GM19452 (cell line): Measurements from ENCODE around the gene DMBT1.

Source experiments
- ATAC-seq: cut with Tn5 transposase; IDR thresholded peaks from one replicate; pipeline ENCODE4 v1.9.1; 2021; ENCODE audit not compliant: unreplicated experiment

DMBT1 gene

GRCh38 chr10:122548407-122549085 is 12.0 kb upstream of the DMBT1 start:
- no peak for ATAC-seq

- no peak for ATAC-seq
Measured at GRCh38 chr10:122549636-122550035, 10.9 kb upstream of the DMBT1 start.

GRCh38 chr10:122550427-122550826 is 10.1 kb upstream of the DMBT1 start:
- no peak for ATAC-seq

- no peak for ATAC-seq
Measured at GRCh38 chr10:122550983-122551382, 9.6 kb upstream of the DMBT1 start.

GRCh38 chr10:122551450-122551849 is 9.1 kb upstream of the DMBT1 start:
- no peak for ATAC-seq

- ATAC-seq = no peak
Measured at GRCh38 chr10:122553341-122553740, 7.2 kb upstream of the DMBT1 start.

- no peak for ATAC-seq
Measured at GRCh38 chr10:122554131-122555036, 6.2 kb upstream of the DMBT1 start.

GRCh38 chr10:122555442-122555841 is 5.1 kb upstream of the DMBT1 start:
- ATAC-seq = no peak

- no peak for ATAC-seq
Measured at GRCh38 chr10:122557516-122557915, 3.0 kb upstream of the DMBT1 start.

GRCh38 chr10:122558452-122558851 is 2.1 kb upstream of the DMBT1 start:
- ATAC-seq = no peak

- no peak for ATAC-seq
Measured at GRCh38 chr10:122559228-122559627, 1.3 kb upstream of the DMBT1 start.

GRCh38 chr10:122561212-122561611 is 658 bp downstream of the DMBT1 start:
- no peak for ATAC-seq

GRCh38 chr10:122561792-122562191 is 1.2 kb downstream of the DMBT1 start:
- no peak for ATAC-seq

GRCh38 chr10:122564980-122565379 is 4.4 kb downstream of the DMBT1 start:
- no peak for ATAC-seq

GRCh38 chr10:122565766-122566206 is 5.2 kb downstream of the DMBT1 start:
- ATAC-seq = no peak

GRCh38 chr10:122566632-122567031 is 6.1 kb downstream of the DMBT1 start:
- ATAC-seq = no peak

- ATAC-seq = no peak
Measured at GRCh38 chr10:122567056-122567660, 6.6 kb downstream of the DMBT1 start.

- no peak for ATAC-seq
Measured at GRCh38 chr10:122568551-122568950, 8.0 kb downstream of the DMBT1 start.

- ATAC-seq = no peak
Measured at GRCh38 chr10:122570920-122571319, 10.4 kb downstream of the DMBT1 start.

GRCh38 chr10:122571892-122572291 is 11.3 kb downstream of the DMBT1 start:
- no peak for ATAC-seq

- no peak for ATAC-seq
Measured at GRCh38 chr10:122575776-122576175, 15.2 kb downstream of the DMBT1 start.

GRCh38 chr10:122576291-122576690 is 15.7 kb downstream of the DMBT1 start:
- ATAC-seq = no peak
